ENCODE data around the gene AFF3. TPM values are rescaled to one million over a fixed set of nuclear protein-coding genes. Genes with fewer than 3 reads are reported as not detected.

Gene AFF3
- total and polyA plus RNA-seq, 2 experiments from 2014 or later = 12.0 to 12.8 TPM

GRCh38 chr2:100066856-100067255, 75.5 kb downstream of the AFF3 start:
- H3K27me3 ChIP-seq = no peaks in the 10 kb centered on the region
- no peak overlapping the region for H3K27ac ChIP-seq
- H3K4me3 ChIP-seq = no peak overlapping the region
- DNase-seq (ENCODE audit: low read depth in 1 of 2, low spot score in 1 of 2) = no peak
- no peaks in the 10 kb centered on the region for H3K36me3 ChIP-seq
- H3K4me1 ChIP-seq (ENCODE audit: low read depth) = peaks cover 21% of the 10 kb centered on the region
- TF ChIP-seq, protein P1, sequence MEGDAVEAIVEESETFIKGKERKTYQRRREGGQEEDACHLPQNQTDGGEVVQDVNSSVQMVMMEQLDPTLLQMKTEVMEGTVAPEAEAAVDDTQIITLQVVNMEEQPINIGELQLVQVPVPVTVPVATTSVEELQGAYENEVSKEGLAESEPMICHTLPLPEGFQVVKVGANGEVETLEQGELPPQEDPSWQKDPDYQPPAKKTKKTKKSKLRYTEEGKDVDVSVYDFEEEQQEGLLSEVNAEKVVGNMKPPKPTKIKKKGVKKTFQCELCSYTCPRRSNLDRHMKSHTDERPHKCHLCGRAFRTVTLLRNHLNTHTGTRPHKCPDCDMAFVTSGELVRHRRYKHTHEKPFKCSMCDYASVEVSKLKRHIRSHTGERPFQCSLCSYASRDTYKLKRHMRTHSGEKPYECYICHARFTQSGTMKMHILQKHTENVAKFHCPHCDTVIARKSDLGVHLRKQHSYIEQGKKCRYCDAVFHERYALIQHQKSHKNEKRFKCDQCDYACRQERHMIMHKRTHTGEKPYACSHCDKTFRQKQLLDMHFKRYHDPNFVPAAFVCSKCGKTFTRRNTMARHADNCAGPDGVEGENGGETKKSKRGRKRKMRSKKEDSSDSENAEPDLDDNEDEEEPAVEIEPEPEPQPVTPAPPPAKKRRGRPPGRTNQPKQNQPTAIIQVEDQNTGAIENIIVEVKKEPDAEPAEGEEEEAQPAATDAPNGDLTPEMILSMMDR (IDR thresholded peaks at IDR 0.05; ENCODE audit: low read depth, low read length) = no peak
- H3K9me3 ChIP-seq (ENCODE audit: low read depth) = no peaks in the 10 kb centered on the region

DNA sequence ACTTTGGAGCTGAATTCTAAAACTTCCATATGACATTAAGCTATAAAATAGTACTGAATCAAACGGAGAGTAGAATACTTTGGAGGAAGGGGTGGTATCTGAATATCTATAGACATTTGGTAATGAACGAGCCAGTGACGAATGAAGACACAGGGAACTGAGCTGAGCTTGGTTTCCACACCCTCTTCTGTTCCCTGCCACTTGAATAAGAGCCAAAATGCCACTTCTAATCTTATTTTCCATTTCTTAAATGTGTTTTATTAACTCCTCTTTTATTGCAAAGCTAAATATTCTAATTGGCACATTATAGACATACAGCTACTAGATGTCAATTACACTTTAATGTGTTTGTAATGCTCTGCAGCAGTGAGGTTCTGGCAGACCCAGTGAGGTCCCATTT, 76.1 kb downstream of the AFF3 start:
- H3K36me3 ChIP-seq = no peaks in the 10 kb centered on the region
- TF ChIP-seq, protein P1 (IDR thresholded peaks at IDR 0.05; ENCODE audit: low read depth, low read length) = no peak
- H3K9me3 ChIP-seq (ENCODE audit: low read depth) = no peaks in the 10 kb centered on the region
- peaks cover 21% of the 10 kb centered on the region for H3K4me1 ChIP-seq (ENCODE audit: low read depth)
- H3K27ac ChIP-seq = no peak overlapping the region
- no peak overlapping the region for H3K4me3 ChIP-seq
- no peaks in the 10 kb centered on the region for H3K27me3 ChIP-seq
- no peak for DNase-seq (ENCODE audit: low read depth in 1 of 2, low spot score in 1 of 2)

DNA sequence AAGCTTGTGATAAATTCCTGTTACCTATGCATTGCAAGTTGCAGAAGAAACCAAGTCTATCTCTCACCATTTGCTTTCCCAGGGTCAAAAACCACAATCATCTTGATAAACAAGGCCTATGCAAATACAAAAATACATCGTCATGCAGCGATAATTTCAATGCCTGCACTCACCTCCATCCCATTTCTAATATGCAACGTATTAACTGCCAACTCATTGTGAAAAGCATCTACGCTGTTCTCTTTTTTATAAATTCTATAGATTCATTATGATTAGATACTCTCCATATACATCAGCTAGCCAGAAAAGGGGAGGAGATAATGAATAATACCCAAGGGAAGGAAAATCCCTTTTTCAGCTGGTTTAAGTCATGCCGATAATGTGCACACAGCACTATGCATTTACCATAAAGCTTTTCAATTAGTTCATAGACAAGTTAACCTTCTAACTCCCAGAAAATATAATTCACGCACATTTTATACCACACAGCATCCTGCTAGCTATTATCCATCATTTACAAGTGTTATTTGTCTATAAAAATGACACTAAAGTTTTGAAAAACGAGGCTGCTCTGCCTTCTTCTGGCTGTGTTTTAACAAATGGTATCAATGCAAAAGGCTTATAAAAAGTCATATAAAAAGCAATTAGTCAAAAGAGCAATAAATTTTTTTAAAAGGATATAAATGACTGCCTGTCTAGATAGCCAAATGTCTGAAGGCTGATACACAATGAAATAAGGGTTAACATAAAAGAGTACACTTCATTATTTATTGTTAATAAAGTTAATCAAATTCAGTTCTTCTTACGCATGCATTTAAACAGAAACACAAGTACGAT, 77.6 kb downstream of the AFF3 start:
- TF ChIP-seq, protein P1 (IDR thresholded peaks at IDR 0.05; ENCODE audit: low read depth, low read length) = no peak
- H3K36me3 ChIP-seq = no peaks in the 10 kb centered on the region
- H3K4me3 ChIP-seq = no peak overlapping the region
- no peaks in the 10 kb centered on the region for H3K9me3 ChIP-seq (ENCODE audit: low read depth)
- H3K4me1 ChIP-seq (ENCODE audit: low read depth) = peaks cover 17% of the 10 kb centered on the region
- no peaks in the 10 kb centered on the region for H3K27me3 ChIP-seq
- DNase-seq (ENCODE audit: low read depth in 1 of 2, low spot score in 1 of 2) = no peak
- no peak overlapping the region for H3K27ac ChIP-seq

DNA sequence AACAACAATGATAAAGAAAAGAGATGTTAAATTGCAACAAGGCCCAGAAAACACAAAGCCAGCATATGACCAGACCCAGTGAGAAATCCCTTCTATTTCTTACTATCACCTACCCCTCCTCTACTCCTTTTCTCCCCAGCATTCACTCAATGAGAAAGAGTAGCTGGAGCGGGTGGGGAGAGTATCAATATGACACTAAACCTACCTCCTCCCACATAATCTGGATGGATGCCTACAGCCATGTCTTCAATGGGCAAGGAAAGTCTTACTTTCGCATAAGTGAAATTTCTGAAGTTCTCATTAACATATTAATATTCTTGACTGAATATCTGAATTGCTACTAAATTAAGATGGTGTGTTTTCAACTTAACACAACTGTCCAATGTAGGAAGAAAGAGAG, 78.2 kb downstream of the AFF3 start:
- Histone ChIP-seq H3K36me3 (no peaks in the 10 kb centered on the region), H3K27ac (no peak overlapping the region), H3K9me3 (ENCODE audit: low read depth) (no peaks in the 10 kb centered on the region), H3K4me1 (ENCODE audit: low read depth) (peaks cover 15% of the 10 kb centered on the region), H3K27me3 (no peaks in the 10 kb centered on the region), H3K4me3 (no peak overlapping the region)
- TF ChIP-seq, protein P1 (IDR thresholded peaks at IDR 0.05; ENCODE audit: low read depth, low read length) = no peak
- DNase-seq (ENCODE audit: low read depth in 1 of 2, low spot score in 1 of 2) = no peak

DNA sequence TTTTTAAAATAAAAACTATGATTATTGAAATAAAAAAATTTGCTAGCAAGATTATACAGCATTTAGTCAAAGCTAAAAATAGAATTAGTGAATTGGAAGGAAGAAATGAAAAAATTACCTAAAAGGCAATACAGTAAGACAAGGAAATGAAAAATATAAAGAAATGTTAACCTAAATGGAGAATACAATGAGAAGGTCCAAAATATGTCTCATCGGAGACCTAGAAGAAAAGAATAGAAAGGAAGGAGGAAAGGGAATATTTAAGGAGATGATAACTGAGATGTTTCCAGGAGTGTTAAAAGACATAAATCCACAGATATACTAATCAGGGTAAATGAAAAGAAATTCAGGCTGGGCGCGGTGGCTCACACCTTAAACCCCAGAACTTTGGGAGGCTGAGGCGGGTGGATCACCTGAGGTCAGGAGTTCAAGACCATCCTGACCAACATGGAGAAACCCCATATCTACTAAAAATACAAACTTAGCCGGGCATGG, 78.9 kb downstream of the AFF3 start:
- H3K36me3 ChIP-seq = no peaks in the 10 kb centered on the region
- no peaks in the 10 kb centered on the region for H3K9me3 ChIP-seq (ENCODE audit: low read depth)
- no peak overlapping the region for H3K4me3 ChIP-seq
- TF ChIP-seq, protein P1 (IDR thresholded peaks at IDR 0.05; ENCODE audit: low read depth, low read length) = no peak
- H3K4me1 ChIP-seq (ENCODE audit: low read depth) = peaks cover 15% of the 10 kb centered on the region
- no peaks in the 10 kb centered on the region for H3K27me3 ChIP-seq
- no peak for DNase-seq (ENCODE audit: low read depth in 1 of 2, low spot score in 1 of 2)
- no peak overlapping the region for H3K27ac ChIP-seq

Data from cardiac muscle cell (in vitro differentiated cells and primary cell).